HG03135 (cell line): ENCODE results near the gene CD69.
"Not testable (repeated sequence)": the region's sequence is repeated elsewhere in the genome, so short reads cannot be mapped to it uniquely, and the experiment has no call there.

ENCODE experiments used
- ATAC-seq: cut with Tn5 transposase; IDR thresholded peaks from one replicate; pipeline ENCODE4 v1.9.1; 2021; ENCODE audit warnings: mild to moderate bottlenecking, moderate library complexity; ENCODE audit not compliant: unreplicated experiment

CD69 gene

GRCh38 chr12:9751204-9752144, 9.2 kb downstream of the CD69 start:
- ATAC-seq: peak; percentile 35

- ATAC-seq: no peak
Measured at GRCh38 chr12:9750276-9751203, 10.2 kb downstream of the CD69 start.

- ATAC-seq: no peak
Measured at GRCh38 chr12:9749640-9750039, 11.1 kb downstream of the CD69 start.

- ATAC-seq: no peak
Measured at GRCh38 chr12:9745199-9745598, 15.5 kb downstream of the CD69 start.

- ATAC-seq: no peak
Measured at GRCh38 chr12:9742661-9743060, 18.0 kb downstream of the CD69 start.

- peak; percentile 71 for ATAC-seq
Measured at GRCh38 chr12:9741726-9742125, 19.0 kb downstream of the CD69 start.

GRCh38 chr12:9740106-9740750, 20.5 kb downstream of the CD69 start:
- ATAC-seq: no peak

- ATAC-seq: not testable (repeated sequence)
Measured at GRCh38 chr12:9739404-9740105, 21.1 kb downstream of the CD69 start.

GRCh38 chr12:9738905-9739304, 21.8 kb downstream of the CD69 start:
- ATAC-seq: not testable (repeated sequence)

GRCh38 chr12:9736936-9737705, 23.6 kb downstream of the CD69 start:
- ATAC-seq: no peak

- no peak for ATAC-seq
Measured at GRCh38 chr12:9735601-9736000, 25.1 kb downstream of the CD69 start.

GRCh38 chr12:9732921-9733461, 27.7 kb downstream of the CD69 start, which contains the start of gene CLECL1:
TSS of gene CLECL1 (minus strand) at chr12:9733097.
- peak; percentile 31 for ATAC-seq

- ATAC-seq: no peak
Measured at GRCh38 chr12:9731797-9732196, 28.9 kb downstream of the CD69 start.

- ATAC-seq: no peak
Measured at GRCh38 chr12:9731393-9731792, 29.3 kb downstream of the CD69 start.

- no peak for ATAC-seq
Measured at GRCh38 chr12:9730591-9730990, 30.1 kb downstream of the CD69 start.

GRCh38 chr12:9730011-9730410, 30.7 kb downstream of the CD69 start:
- no peak for ATAC-seq

- no peak for ATAC-seq
Measured at GRCh38 chr12:9729082-9729481, 31.6 kb downstream of the CD69 start.

GRCh38 chr12:9727813-9728212, 32.9 kb downstream of the CD69 start:
- ATAC-seq: no peak

- no peak for ATAC-seq
Measured at GRCh38 chr12:9725213-9725870, 35.4 kb downstream of the CD69 start.
